HG03097 (cell line): ENCODE results near the gene ACRBP.
"Not testable (repeated sequence)": the region's sequence is repeated elsewhere in the genome, so short reads cannot be mapped to it uniquely, and the experiment has no call there.

Experiments
- ATAC-seq: cut with Tn5 transposase; IDR thresholded peaks from one replicate; pipeline ENCODE4 v1.9.1; 2021; ENCODE audit not compliant: unreplicated experiment, low FRiP score

Gene ACRBP

GRCh38 chr12:6618483-6619225, 28.6 kb downstream of the ACRBP start:
- no peak for ATAC-seq

- ATAC-seq, result no peak
Measured at GRCh38 chr12:6615802-6616201, 31.4 kb downstream of the ACRBP start.

- no peak for ATAC-seq
Measured at GRCh38 chr12:6614513-6615172, 32.6 kb downstream of the ACRBP start.

- ATAC-seq, result no peak
Measured at GRCh38 chr12:6613776-6614512, 33.3 kb downstream of the ACRBP start.

- ATAC-seq, result no peak
Measured at GRCh38 chr12:6613015-6613775, 34.0 kb downstream of the ACRBP start.

GRCh38 chr12:6612652-6613014, 34.6 kb downstream of the ACRBP start:
- ATAC-seq, result no peak

GRCh38 chr12:6612247-6612646, 35.0 kb downstream of the ACRBP start:
- ATAC-seq, result no peak

GRCh38 chr12:6608592-6609281, 38.5 kb downstream of the ACRBP start:
- no peak for ATAC-seq

- no peak for ATAC-seq
Measured at GRCh38 chr12:6607751-6608591, 39.3 kb downstream of the ACRBP start.

GRCh38 chr12:6606331-6607131, 40.7 kb downstream of the ACRBP start:
- ATAC-seq, result no peak

- ATAC-seq, result no peak
Measured at GRCh38 chr12:6605421-6606330, 41.6 kb downstream of the ACRBP start.

- no peak for ATAC-seq
Measured at GRCh38 chr12:6604259-6605029, 42.8 kb downstream of the ACRBP start.

GRCh38 chr12:6603095-6603567, 44.1 kb downstream of the ACRBP start:
- no peak for ATAC-seq

GRCh38 chr12:6602526-6602925, 44.7 kb downstream of the ACRBP start:
- no peak for ATAC-seq

GRCh38 chr12:6595673-6596072, 51.6 kb downstream of the ACRBP start:
- not testable (repeated sequence) for ATAC-seq

GRCh38 chr12:6592087-6592486, 55.1 kb downstream of the ACRBP start:
- no peak for ATAC-seq
